Prostate gland (tissue), 2 donors: ENCODE results near the gene TEX22.

Experiments
- CTCF ChIP-seq, 4 experiments: fragments of 200-600 bp in 2 of 4; fragments of 450-650 bp in 2 of 4; sonication (generic) in 2 of 4; IDR thresholded peaks; 1 replicate in 3 of 4; 2 replicates in 1 of 4; pipeline ENCODE4 v1.5.1; 2016 to 2019; ENCODE audit warnings: antibody characterized with exemption in 4 of 4, mild to moderate bottlenecking in 2 of 4, moderate library complexity in 2 of 4
- POLR2A ChIP-seq: fragments of 450-650 bp; IDR thresholded peaks from one replicate; pipeline ENCODE4 v1.6.1; 2016; ENCODE audit warnings: antibody characterized with exemption, mild to moderate bottlenecking

DNA sequence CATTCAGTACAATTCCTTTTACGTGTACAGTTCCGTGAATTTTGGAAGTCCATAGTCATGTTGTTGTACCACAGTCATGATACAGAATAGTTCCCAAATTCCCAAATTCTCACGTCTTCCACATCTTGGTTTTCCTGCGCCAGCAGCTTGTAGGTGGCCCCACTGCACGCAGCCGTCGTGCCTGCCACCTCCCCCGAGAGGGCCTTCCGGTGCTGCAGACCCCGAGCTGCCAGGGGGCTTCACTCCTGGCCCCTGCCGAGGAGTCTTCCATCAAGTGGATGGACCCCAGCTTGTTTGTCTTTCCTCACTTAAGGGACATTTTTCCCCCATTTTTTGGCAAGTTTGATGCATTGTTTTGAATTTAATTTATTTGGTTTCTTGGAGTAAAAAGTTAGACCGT lies 38.1 kb downstream of the TEX22 start:
- TF ChIP-seq CTCF (IDR thresholded peaks at IDR 0.05) (no peak), POLR2A (no peak)
